Measurements from ENCODE around the gene DIPK1A.

- TF ChIP-seq EZH2 (IDR thresholded peaks at IDR 0.05; ENCODE audit: insufficient read depth, poor library complexity, severe bottlenecking) (no peak), EZH2phosphoT487 (IDR thresholded peaks at IDR 0.05; ENCODE audit: insufficient read depth, low read depth) (no peak)
Observed at GRCh38 chr1:92874987-92875386, 86.3 kb downstream of the DIPK1A start.
